ENCODE results near the gene DPM2. TPM values are rescaled to one million over a fixed set of nuclear protein-coding genes. Genes with fewer than 3 reads are reported as not detected.
A peak's percentile ranks its signal among the peaks of the same experiment; 100 is the strongest.

The DPM2 gene
- total RNA-seq, 1 donor from 2014 or later: 1.4 TPM

- no peak for DNase-seq (ENCODE audit: low spot score)
Observed at GRCh38 chr9:127920794-127921193, 16.9 kb downstream of the DPM2 start.

GRCh38 chr9:127919253-127919815 lies 18.3 kb downstream of the DPM2 start:
- peak; percentile 88 for DNase-seq (ENCODE audit: low spot score)

GRCh38 chr9:127918183-127919107 lies 19.2 kb downstream of the DPM2 start:
- DNase-seq (ENCODE audit: low spot score): no peak

GRCh38 chr9:127917603-127918002 lies 20.1 kb downstream of the DPM2 start:
- no peak for DNase-seq (ENCODE audit: low spot score)

GRCh38 chr9:127916720-127917581 lies 20.7 kb downstream of the DPM2 start, which contains the start of gene ST6GALNAC4:
Gene ST6GALNAC4, minus strand, starts transcription at chr9:127917041. Its CDS starts 622 bp downstream, at chr9:127916419.
- DNase-seq (ENCODE audit: low spot score): peak; percentile 94

GRCh38 chr9:127915801-127916719 lies 21.6 kb downstream of the DPM2 start:
- no peak for DNase-seq (ENCODE audit: low spot score)

- DNase-seq (ENCODE audit: low spot score): no peak
Observed at GRCh38 chr9:127915325-127915752, 22.3 kb downstream of the DPM2 start.

GRCh38 chr9:127913682-127914081 lies 24.0 kb downstream of the DPM2 start:
- DNase-seq (ENCODE audit: low spot score): no peak

- no peak for DNase-seq (ENCODE audit: low spot score)
Observed at GRCh38 chr9:127912882-127913281, 24.8 kb downstream of the DPM2 start.

- no peak for DNase-seq (ENCODE audit: low spot score)
Observed at GRCh38 chr9:127912296-127912695, 25.4 kb downstream of the DPM2 start.

- DNase-seq (ENCODE audit: low spot score): no peak
Observed at GRCh38 chr9:127910613-127911205, 26.9 kb downstream of the DPM2 start.

GRCh38 chr9:127909839-127910273 lies 27.8 kb downstream of the DPM2 start:
- DNase-seq (ENCODE audit: low spot score): no peak

GRCh38 chr9:127908660-127908926 lies 29.1 kb downstream of the DPM2 start:
- no peak for DNase-seq (ENCODE audit: low spot score)

- DNase-seq (ENCODE audit: low spot score): no peak
Observed at GRCh38 chr9:127907867-127908659, 29.6 kb downstream of the DPM2 start.

GRCh38 chr9:127905788-127906191 lies 31.9 kb downstream of the DPM2 start:
- DNase-seq (ENCODE audit: low spot score): no peak

GRCh38 chr9:127905004-127905728 lies 32.5 kb downstream of the DPM2 start:
- DNase-seq (ENCODE audit: low spot score): no peak

GRCh38 chr9:127904561-127905003 lies 33.1 kb downstream of the DPM2 start:
- peak; percentile 90 for DNase-seq (ENCODE audit: low spot score)

- DNase-seq (ENCODE audit: low spot score): no peak
Observed at GRCh38 chr9:127903557-127904475, 33.8 kb downstream of the DPM2 start.
